ENCODE measurements around the gene SORT1. TPM values are rescaled to one million over a fixed set of nuclear protein-coding genes. Genes with fewer than 3 reads are reported as not detected.

Gene SORT1
- total RNA-seq, 1 experiment from 2014 or later, result 13.3 TPM

DNA sequence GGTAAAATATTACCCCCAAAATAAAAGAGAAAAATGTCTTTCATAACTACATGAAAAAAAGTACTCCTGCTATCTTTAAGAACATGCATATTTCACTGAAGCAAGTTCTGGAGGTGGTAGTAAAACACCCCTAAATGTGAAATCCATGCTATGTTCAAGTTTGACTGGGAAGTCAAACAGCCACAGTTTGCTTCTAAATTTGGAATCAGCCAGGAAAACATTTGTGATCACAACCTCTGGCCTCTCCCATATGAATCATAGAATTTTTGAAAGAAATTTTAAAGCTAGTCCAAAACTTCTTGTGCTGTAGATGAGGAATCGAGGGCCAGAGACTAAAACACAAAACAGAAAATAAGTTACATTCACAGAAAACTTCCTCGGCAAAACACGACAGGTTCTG, 6.6 kb downstream of the SORT1 start:
- TF ChIP-seq, protein P1, sequence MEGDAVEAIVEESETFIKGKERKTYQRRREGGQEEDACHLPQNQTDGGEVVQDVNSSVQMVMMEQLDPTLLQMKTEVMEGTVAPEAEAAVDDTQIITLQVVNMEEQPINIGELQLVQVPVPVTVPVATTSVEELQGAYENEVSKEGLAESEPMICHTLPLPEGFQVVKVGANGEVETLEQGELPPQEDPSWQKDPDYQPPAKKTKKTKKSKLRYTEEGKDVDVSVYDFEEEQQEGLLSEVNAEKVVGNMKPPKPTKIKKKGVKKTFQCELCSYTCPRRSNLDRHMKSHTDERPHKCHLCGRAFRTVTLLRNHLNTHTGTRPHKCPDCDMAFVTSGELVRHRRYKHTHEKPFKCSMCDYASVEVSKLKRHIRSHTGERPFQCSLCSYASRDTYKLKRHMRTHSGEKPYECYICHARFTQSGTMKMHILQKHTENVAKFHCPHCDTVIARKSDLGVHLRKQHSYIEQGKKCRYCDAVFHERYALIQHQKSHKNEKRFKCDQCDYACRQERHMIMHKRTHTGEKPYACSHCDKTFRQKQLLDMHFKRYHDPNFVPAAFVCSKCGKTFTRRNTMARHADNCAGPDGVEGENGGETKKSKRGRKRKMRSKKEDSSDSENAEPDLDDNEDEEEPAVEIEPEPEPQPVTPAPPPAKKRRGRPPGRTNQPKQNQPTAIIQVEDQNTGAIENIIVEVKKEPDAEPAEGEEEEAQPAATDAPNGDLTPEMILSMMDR (IDR thresholded peaks at IDR 0.05; ENCODE audit: unreplicated experiment), result no peak
- intact Hi-C loops (cut with micrococcal nuclease), result loop anchor here (10.0 kb wide), 1 partner anchor 276 kb away; the partner anchor contains the start of gene ELAPOR1
- DNase-seq (ENCODE audit: unreplicated experiment), result peak; percentile 31
- no peaks in the 10 kb centered on the region for H3K27me3 Mint-ChIP-seq (ENCODE audit: insufficient read depth, unreplicated experiment)
- H3K9me3 Mint-ChIP-seq (ENCODE audit: unreplicated experiment), result no peaks in the 10 kb centered on the region
- peaks cover 60% of the 10 kb centered on the region for H3K4me1 Mint-ChIP-seq (ENCODE audit: insufficient read depth, unreplicated experiment)
- BruUV-seq (replicated peaks), result no TSS peak
- CTCF ChIA-PET, result interaction anchor here (0.6 to 5.7 kb wide), 9 partner anchors 8 to 401 kb away, joined by 3 to 29 read pairs (median 4); no protein-coding TSS in a partner anchor
- H3K36me3 Mint-ChIP-seq (ENCODE audit: insufficient read depth, unreplicated experiment), result peaks cover 8% of the 10 kb centered on the region
- POLR2A ChIA-PET, result interaction anchor here (0.6 to 6.5 kb wide), 24 partner anchors 8 to 554 kb away, joined by 3 to 86 read pairs (median 4); partner anchors contain the start of genes PSMA5, PSRC1, SARS1 and SORT1
- peak overlapping the region; percentile 43 for H3K4me3 Mint-ChIP-seq (ENCODE audit: unreplicated experiment)
- peak overlapping the region; percentile 98 for H3K27ac Mint-ChIP-seq (ENCODE audit: low read depth, unreplicated experiment)

DNA sequence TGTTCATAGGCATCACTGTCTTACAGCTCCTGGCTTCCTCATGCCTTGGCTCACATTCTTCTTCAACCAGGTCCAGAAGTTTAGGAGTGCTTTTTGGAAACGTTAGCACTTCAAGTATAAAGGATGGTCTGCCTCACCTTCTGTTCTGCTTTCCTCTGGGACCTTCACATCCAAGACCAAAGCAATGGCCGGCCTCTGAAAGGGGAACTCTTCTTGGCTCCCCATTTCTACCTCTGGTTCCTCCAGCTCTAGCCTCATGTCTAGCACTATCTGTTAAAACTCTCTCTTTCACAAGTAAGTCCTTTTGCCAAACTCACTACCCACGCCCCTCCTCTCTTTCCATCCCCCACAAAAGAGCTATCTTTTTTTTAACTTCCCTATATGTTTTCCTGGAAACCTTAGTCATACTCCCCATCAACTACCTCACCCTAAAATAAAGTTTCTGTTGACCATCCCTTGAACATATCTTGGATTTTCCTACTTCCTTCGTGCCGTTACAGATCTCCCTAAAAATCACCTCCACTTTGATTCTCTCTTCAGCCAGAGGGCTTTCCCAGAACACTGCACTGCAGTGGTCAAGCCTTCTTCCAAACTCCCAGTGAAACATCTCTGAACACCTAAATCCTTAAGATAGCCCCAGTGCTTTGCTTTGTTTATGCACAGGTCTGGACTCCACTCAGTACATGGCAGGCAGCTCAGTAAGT, 7.9 kb downstream of the SORT1 start:
- TF ChIP-seq, protein P1 (IDR thresholded peaks at IDR 0.05; ENCODE audit: unreplicated experiment), result no peak
- BruUV-seq (replicated peaks), result no TSS peak
- Mint-ChIP-seq H3K27ac (ENCODE audit: low read depth, unreplicated experiment) (peak overlapping the region; percentile 98), H3K27me3 (ENCODE audit: insufficient read depth, unreplicated experiment) (no peaks in the 10 kb centered on the region), H3K4me1 (ENCODE audit: insufficient read depth, unreplicated experiment) (peaks cover 73% of the 10 kb centered on the region), H3K4me3 (ENCODE audit: unreplicated experiment) (peak overlapping the region; percentile 5), H3K36me3 (ENCODE audit: insufficient read depth, unreplicated experiment) (peaks cover 8% of the 10 kb centered on the region), H3K9me3 (ENCODE audit: unreplicated experiment) (no peaks in the 10 kb centered on the region)
- no peak for DNase-seq (ENCODE audit: unreplicated experiment)
- CTCF ChIA-PET, result interaction anchor here (0.6 to 5.7 kb wide), 10 partner anchors 8 to 127 kb away, joined by 3 to 21 read pairs (median 4); partner anchors contain the start of gene PSRC1
- POLR2A ChIA-PET, result interaction anchor here (0.6 to 6.5 kb wide), 11 partner anchors 9 to 192 kb away, joined by 3 to 86 read pairs (median 12); partner anchors contain the start of genes PSRC1, SARS1 and SORT1
- intact Hi-C loops (cut with micrococcal nuclease), result loop anchor here (10.0 kb wide), 1 partner anchor 275 kb away; the partner anchor contains the start of gene ELAPOR1

DNA sequence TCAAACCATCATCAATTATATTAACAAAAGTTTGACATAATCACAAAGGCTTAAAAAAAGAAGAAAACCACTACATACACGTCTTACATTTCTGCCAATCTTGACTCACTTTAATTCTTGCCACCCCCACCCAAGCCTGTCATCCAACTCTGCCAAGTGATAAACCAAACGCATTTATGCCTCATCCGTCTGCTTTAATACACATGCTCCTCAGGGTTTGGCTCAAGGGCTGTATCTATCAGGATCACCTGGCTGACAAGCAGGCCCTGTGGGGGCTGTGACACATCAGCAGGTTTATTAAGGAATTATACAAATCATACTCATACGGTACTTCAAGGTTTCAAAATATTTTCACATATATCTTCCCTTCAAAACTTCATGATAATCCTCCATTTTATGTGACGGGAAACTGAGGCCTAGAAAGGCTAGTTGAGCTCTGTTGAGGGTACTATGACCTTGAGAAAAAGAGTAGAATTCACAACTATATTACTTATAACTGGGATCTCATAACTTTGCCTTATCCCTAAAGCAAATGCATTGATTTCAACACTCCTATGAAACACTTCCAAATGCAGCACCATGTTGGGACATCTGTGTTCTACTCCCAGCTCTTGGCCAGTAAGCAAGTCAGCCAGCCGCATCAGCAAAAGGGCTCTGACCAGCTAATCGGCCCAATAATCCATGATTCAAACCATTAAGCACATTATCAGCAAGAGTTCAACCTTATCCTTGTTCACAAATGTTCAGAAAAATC, 8.7 kb downstream of the SORT1 start:
- TF ChIP-seq, protein P1 (IDR thresholded peaks at IDR 0.05; ENCODE audit: unreplicated experiment), result no peak
- Mint-ChIP-seq H3K9me3 (ENCODE audit: unreplicated experiment) (no peaks in the 10 kb centered on the region), H3K4me1 (ENCODE audit: insufficient read depth, unreplicated experiment) (peaks cover 79% of the 10 kb centered on the region), H3K4me3 (ENCODE audit: unreplicated experiment) (no peak overlapping the region), H3K36me3 (ENCODE audit: insufficient read depth, unreplicated experiment) (peaks cover 8% of the 10 kb centered on the region), H3K27me3 (ENCODE audit: insufficient read depth, unreplicated experiment) (no peaks in the 10 kb centered on the region), H3K27ac (ENCODE audit: low read depth, unreplicated experiment) (peak overlapping the region; percentile 98)
- intact Hi-C loops (cut with micrococcal nuclease), result no loop called here
- CTCF ChIA-PET, result interaction anchor here (0.6 to 5.7 kb wide), 9 partner anchors 8 to 144 kb away, joined by 3 to 21 read pairs (median 4); partner anchors contain the start of gene PSRC1
- no peak for DNase-seq (ENCODE audit: unreplicated experiment)
- no TSS peak for BruUV-seq (replicated peaks)
- POLR2A ChIA-PET, result interaction anchor here (0.6 to 6.5 kb wide), 8 partner anchors 9 to 175 kb away, joined by 3 to 86 read pairs (median 8); partner anchors contain the start of genes PSRC1 and SORT1
